ENCODE data around the gene GPR12.

The GPR12 gene

GRCh38 chr13:26784704-26785639 lies 24.4 kb upstream of the GPR12 start:
- no peak overlapping the region for H3K4me3 ChIP-seq (ENCODE audit: insufficient read length, low read depth)
- DNase-seq (ENCODE audit: low read depth, low spot score), result no peak
- TF ChIP-seq SUZ12 (IDR thresholded peaks at IDR 0.05; ENCODE audit: extremely low read depth, insufficient read depth, insufficient read length), result no peak
- no peak for TF ChIP-seq ZNF274 (IDR thresholded peaks at IDR 0.05; ENCODE audit: low read depth, low read length)
- no peak for TF ChIP-seq YY1 (IDR thresholded peaks at IDR 0.05; ENCODE audit: insufficient read depth, insufficient read length)

DNA sequence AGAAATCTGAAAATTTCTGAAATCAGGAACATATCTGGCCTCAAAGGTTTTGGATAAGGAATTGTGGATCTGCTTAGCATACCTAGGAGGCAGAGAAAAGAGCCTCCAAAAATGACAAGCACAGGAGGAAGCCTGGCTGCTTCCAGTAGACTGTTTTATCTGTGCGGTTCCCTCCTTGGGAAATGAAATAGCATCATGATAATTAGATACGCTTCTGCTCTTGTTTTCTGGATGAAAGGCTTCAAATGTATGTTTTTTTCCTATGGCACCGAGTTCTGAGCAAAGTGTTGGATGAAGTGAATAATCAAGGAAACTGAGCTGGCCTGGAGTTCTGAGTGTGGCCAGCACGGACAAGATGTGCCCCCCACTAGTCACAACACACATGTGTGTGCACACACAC lies 19.8 kb upstream of the GPR12 start:
- Histone ChIP-seq H3K9me3 (ENCODE audit: insufficient read depth, low read length) (no peaks in the 10 kb centered on the region), H3K27me3 (ENCODE audit: insufficient read depth, insufficient read length) (no peaks in the 10 kb centered on the region), H3K4me1 (ENCODE audit: insufficient read depth, insufficient read length) (peaks cover 1% of the 10 kb centered on the region), H3K4me3 (ENCODE audit: insufficient read length, low read depth) (no peak overlapping the region), H3K36me3 (ENCODE audit: insufficient read depth, insufficient read length, low read length) (no peaks in the 10 kb centered on the region), H3K9ac (ENCODE audit: insufficient read length, low read depth) (no peak overlapping the region)
- no peak for DNase-seq (ENCODE audit: low read depth, low spot score)
- no peak for TF ChIP-seq SUZ12 (IDR thresholded peaks at IDR 0.05; ENCODE audit: extremely low read depth, insufficient read depth, insufficient read length)
- TF ChIP-seq YY1 (IDR thresholded peaks at IDR 0.05; ENCODE audit: insufficient read depth, insufficient read length), result no peak
- TF ChIP-seq ZNF274 (IDR thresholded peaks at IDR 0.05; ENCODE audit: low read depth, low read length), result no peak

More at GRCh38 chr13:26784704-26785639, 24.4 kb upstream of the GPR12 start:
- Histone ChIP-seq H3K36me3 (ENCODE audit: insufficient read depth, insufficient read length, low read length) (no peaks in the 10 kb centered on the region), H3K9me3 (ENCODE audit: insufficient read depth, low read length) (no peaks in the 10 kb centered on the region), H3K9ac (ENCODE audit: insufficient read length, low read depth) (no peak overlapping the region), H3K4me1 (ENCODE audit: insufficient read depth, insufficient read length) (peaks cover 1% of the 10 kb centered on the region), H3K27me3 (ENCODE audit: insufficient read depth, insufficient read length) (no peaks in the 10 kb centered on the region)

GRCh38 chr13:26779321-26779720 lies 18.7 kb upstream of the GPR12 start:
- Histone ChIP-seq H3K36me3 (ENCODE audit: insufficient read depth, insufficient read length, low read length) (no peaks in the 10 kb centered on the region), H3K9ac (ENCODE audit: insufficient read length, low read depth) (no peak overlapping the region), H3K9me3 (ENCODE audit: insufficient read depth, low read length) (no peaks in the 10 kb centered on the region), H3K4me3 (ENCODE audit: insufficient read length, low read depth) (no peak overlapping the region), H3K27me3 (ENCODE audit: insufficient read depth, insufficient read length) (no peaks in the 10 kb centered on the region), H3K4me1 (ENCODE audit: insufficient read depth, insufficient read length) (no peaks in the 10 kb centered on the region)
- TF ChIP-seq YY1 (IDR thresholded peaks at IDR 0.05; ENCODE audit: insufficient read depth, insufficient read length), result no peak
- no peak for TF ChIP-seq ZNF274 (IDR thresholded peaks at IDR 0.05; ENCODE audit: low read depth, low read length)
- TF ChIP-seq SUZ12 (IDR thresholded peaks at IDR 0.05; ENCODE audit: extremely low read depth, insufficient read depth, insufficient read length), result no peak
- no peak for DNase-seq (ENCODE audit: low read depth, low spot score)

GRCh38 chr13:26772531-26772930 lies 11.9 kb upstream of the GPR12 start:
- Histone ChIP-seq H3K4me3 (ENCODE audit: insufficient read length, low read depth) (no peak overlapping the region), H3K36me3 (ENCODE audit: insufficient read depth, insufficient read length, low read length) (no peaks in the 10 kb centered on the region), H3K9ac (ENCODE audit: insufficient read length, low read depth) (no peak overlapping the region), H3K4me1 (ENCODE audit: insufficient read depth, insufficient read length) (no peaks in the 10 kb centered on the region), H3K27me3 (ENCODE audit: insufficient read depth, insufficient read length) (no peaks in the 10 kb centered on the region), H3K9me3 (ENCODE audit: insufficient read depth, low read length) (no peaks in the 10 kb centered on the region)
- TF ChIP-seq YY1 (IDR thresholded peaks at IDR 0.05; ENCODE audit: insufficient read depth, insufficient read length), result no peak
- no peak for TF ChIP-seq SUZ12 (IDR thresholded peaks at IDR 0.05; ENCODE audit: extremely low read depth, insufficient read depth, insufficient read length)
- no peak for TF ChIP-seq ZNF274 (IDR thresholded peaks at IDR 0.05; ENCODE audit: low read depth, low read length)
- DNase-seq (ENCODE audit: low read depth, low spot score), result no peak

DNA sequence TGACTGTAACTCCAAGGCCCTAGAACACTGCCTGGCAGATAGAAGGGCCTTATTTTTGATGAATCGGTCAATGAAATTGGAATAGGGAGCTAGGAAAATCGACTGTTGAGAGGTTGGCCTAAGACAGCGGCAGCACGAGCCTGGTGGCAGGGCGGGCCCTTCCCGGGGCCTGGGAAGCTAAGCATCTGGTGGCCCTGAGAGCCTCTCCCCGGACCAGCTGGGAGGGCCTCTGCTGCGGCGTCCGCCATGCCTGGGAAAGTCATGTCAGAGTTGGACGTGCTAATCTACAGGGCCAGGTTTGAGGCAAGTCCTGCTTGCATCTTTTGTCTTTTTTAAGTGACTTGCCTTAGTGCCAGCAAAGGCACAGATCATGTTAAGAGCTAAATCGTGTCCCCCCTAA lies 11.2 kb upstream of the GPR12 start:
- DNase-seq (ENCODE audit: low read depth, low spot score), result no peak
- Histone ChIP-seq H3K9ac (ENCODE audit: insufficient read length, low read depth) (no peak overlapping the region), H3K4me3 (ENCODE audit: insufficient read length, low read depth) (no peak overlapping the region), H3K9me3 (ENCODE audit: insufficient read depth, low read length) (no peaks in the 10 kb centered on the region), H3K4me1 (ENCODE audit: insufficient read depth, insufficient read length) (no peaks in the 10 kb centered on the region), H3K27me3 (ENCODE audit: insufficient read depth, insufficient read length) (no peaks in the 10 kb centered on the region), H3K36me3 (ENCODE audit: insufficient read depth, insufficient read length, low read length) (no peaks in the 10 kb centered on the region)
- no peak for TF ChIP-seq SUZ12 (IDR thresholded peaks at IDR 0.05; ENCODE audit: extremely low read depth, insufficient read depth, insufficient read length)
- TF ChIP-seq YY1 (IDR thresholded peaks at IDR 0.05; ENCODE audit: insufficient read depth, insufficient read length), result no peak
- TF ChIP-seq ZNF274 (IDR thresholded peaks at IDR 0.05; ENCODE audit: low read depth, low read length), result no peak

- Histone ChIP-seq H3K9me3 (ENCODE audit: insufficient read depth, low read length) (no peaks in the 10 kb centered on the region), H3K4me1 (ENCODE audit: insufficient read depth, insufficient read length) (no peaks in the 10 kb centered on the region), H3K4me3 (ENCODE audit: insufficient read length, low read depth) (no peak overlapping the region), H3K9ac (ENCODE audit: insufficient read length, low read depth) (no peak overlapping the region), H3K27me3 (ENCODE audit: insufficient read depth, insufficient read length) (peaks cover 60% of the 10 kb centered on the region), H3K36me3 (ENCODE audit: insufficient read depth, insufficient read length, low read length) (no peaks in the 10 kb centered on the region)
- no peak for TF ChIP-seq YY1 (IDR thresholded peaks at IDR 0.05; ENCODE audit: insufficient read depth, insufficient read length)
- no peak for TF ChIP-seq ZNF274 (IDR thresholded peaks at IDR 0.05; ENCODE audit: low read depth, low read length)
- TF ChIP-seq SUZ12 (IDR thresholded peaks at IDR 0.05; ENCODE audit: extremely low read depth, insufficient read depth, insufficient read length), result no peak
- DNase-seq (ENCODE audit: low read depth, low spot score), result no peak
Measured at GRCh38 chr13:26762745-26763345, 2.3 kb upstream of the GPR12 start.

All from NT2/D1 (cell line).